AG09319 (cell line): ENCODE data around the gene SAAL1.
"Not testable (repeated sequence)": the region's sequence is repeated elsewhere in the genome, so short reads cannot be mapped to it uniquely, and the experiment has no call there.

Experiments
- DNase-seq: peaks from one replicate; pipeline ENCODE4 v3.0.0-alpha.2; 2010; ENCODE audit warnings: low read depth; ENCODE audit errors: extremely low read depth
- TF ChIP-seq, protein P1 (sequence below): IDR thresholded peaks from 2 replicates; pipeline ENCODE4 v1.5.1; 2011; ENCODE audit warnings: low read depth, mild to moderate bottlenecking, inconsistent platforms, low read length, moderate library complexity

The SAAL1 gene

GRCh38 chr11:18137186-18137800, 31.4 kb upstream of the SAAL1 start:
- TF ChIP-seq, protein P1, sequence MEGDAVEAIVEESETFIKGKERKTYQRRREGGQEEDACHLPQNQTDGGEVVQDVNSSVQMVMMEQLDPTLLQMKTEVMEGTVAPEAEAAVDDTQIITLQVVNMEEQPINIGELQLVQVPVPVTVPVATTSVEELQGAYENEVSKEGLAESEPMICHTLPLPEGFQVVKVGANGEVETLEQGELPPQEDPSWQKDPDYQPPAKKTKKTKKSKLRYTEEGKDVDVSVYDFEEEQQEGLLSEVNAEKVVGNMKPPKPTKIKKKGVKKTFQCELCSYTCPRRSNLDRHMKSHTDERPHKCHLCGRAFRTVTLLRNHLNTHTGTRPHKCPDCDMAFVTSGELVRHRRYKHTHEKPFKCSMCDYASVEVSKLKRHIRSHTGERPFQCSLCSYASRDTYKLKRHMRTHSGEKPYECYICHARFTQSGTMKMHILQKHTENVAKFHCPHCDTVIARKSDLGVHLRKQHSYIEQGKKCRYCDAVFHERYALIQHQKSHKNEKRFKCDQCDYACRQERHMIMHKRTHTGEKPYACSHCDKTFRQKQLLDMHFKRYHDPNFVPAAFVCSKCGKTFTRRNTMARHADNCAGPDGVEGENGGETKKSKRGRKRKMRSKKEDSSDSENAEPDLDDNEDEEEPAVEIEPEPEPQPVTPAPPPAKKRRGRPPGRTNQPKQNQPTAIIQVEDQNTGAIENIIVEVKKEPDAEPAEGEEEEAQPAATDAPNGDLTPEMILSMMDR: no peak
- no peak for DNase-seq

GRCh38 chr11:18135308-18135707, 29.4 kb upstream of the SAAL1 start:
- TF ChIP-seq, protein P1: no peak

GRCh38 chr11:18132341-18132740, 26.5 kb upstream of the SAAL1 start, which contains the start of gene MRGPRX3:
Gene MRGPRX3, plus strand, starts transcription at chr11:18132571. Its CDS starts 4,632 bp downstream, at chr11:18137203.
- no peak for DNase-seq
- TF ChIP-seq, protein P1: no peak

More at GRCh38 chr11:18135308-18135707, 29.4 kb upstream of the SAAL1 start:
- no peak for DNase-seq

GRCh38 chr11:18131115-18131514, 25.2 kb upstream of the SAAL1 start:
- not testable (repeated sequence) for DNase-seq

GRCh38 chr11:18121331-18121828, 15.5 kb upstream of the SAAL1 start:
- DNase-seq: not testable (repeated sequence)

DNA sequence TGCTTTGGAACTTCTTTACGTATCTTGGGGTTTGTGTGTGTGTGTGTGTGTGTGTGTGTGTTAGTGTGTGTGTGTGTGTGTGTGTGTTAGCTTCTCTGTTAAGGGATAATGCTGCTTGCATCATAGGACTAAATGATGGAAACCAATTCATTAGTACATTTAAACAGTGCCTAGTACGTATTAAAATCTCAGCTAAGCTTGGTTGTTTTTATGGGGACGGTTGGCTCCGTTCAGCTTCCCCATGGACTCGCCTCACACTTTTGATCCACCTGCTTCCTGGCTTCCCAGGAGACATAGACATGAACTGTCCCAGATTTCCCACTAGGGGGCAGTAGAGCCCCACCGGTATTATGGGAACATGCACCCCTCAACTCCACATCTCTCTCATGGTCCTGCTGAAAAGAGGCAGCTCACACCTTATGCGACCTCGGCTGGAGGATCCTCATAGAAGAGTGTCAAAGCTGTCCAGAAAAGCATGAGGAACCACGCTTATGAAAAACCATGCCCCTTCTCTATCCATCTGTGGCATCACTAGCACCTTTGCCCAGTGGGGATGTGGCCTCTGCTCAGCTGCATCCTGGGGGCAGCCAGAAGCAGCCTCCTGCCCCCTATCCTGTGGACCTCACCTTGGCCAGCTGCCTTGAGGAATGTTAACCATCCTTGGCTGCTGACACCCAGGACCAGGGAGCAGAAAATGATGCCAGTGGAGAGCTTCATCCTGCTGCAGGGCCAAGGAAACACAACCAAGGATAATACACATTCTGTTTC, 9.7 kb upstream of the SAAL1 start:
- DNase-seq: peak; percentile 14
- TF ChIP-seq, protein P1: peak; percentile 91

GRCh38 chr11:18111005-18111404, 5.1 kb upstream of the SAAL1 start:
- TF ChIP-seq, protein P1: no peak
- DNase-seq: no peak

- TF ChIP-seq, protein P1: no peak
These were observed 2.4 kb upstream of the SAAL1 start for GRCh38 chr11:18108254-18108653.

More at GRCh38 chr11:18108254-18108653, 2.4 kb upstream of the SAAL1 start:
- DNase-seq: no peak
